HG02870 (cell line): ENCODE measurements around the gene HMGXB3.
"Not testable (repeated sequence)": the region's sequence is repeated elsewhere in the genome, so short reads cannot be mapped to it uniquely, and the experiment has no call there.

Experiments used
- ATAC-seq: cut with Tn5 transposase; IDR thresholded peaks from one replicate; pipeline ENCODE4 v1.9.1; 2021; ENCODE audit warnings: mild to moderate bottlenecking, moderate library complexity; ENCODE audit not compliant: unreplicated experiment

HMGXB3 gene

DNA sequence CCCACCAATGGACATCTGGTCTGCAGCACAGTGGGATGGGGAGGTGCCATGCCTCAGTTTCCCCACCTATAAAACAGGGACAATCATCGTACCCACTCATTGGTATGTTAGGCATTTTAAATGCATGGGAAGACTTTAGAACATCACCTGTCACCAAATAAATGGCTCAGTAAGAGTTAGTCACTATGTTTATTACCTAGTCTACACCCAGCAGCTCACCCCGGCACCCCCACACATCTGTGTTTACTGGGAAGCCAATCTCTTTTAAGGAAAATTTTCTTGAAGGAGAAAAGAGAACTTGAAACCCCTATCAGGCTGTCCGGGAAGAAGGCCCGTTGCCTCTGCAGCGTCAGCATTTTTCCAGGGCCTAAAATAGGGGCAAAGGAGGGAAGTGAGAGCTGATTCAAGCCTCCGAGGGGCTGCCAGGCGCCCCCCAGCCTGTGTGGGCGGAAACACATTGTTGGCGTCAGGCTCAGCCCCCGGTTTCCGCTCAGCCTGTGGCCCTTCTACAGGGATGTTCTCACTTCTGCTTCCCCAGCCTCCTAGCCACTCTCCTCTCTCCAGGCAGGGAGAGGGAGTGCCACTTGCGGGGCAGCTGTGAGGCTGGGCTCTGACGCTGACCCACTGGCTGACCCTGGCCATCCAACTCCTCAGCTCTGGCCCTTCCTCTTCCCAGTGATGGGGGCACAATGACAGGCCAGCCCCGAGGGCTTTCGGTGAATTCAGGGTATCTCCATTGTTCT, 81.2 kb downstream of the HMGXB3 start:
- peak; percentile 83 for ATAC-seq

DNA sequence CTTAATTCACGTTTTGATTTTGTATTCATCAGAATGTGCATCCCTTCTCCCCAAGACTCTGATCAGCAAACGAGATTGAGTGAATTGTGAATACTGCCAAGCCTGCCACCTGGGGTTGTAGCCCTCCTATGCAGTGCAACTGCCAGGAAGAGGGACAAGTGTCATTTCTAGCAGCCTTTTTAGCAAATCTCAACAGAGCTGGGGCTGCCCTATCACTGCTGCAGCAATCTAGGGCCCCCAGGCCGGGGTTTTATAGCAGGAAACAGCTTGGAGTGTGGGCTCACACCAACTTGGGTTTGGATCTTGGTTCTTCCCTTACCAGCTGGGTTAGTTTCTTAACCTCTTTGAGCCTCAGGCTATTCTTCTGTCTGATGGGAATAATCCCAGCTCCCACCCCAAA, 81.8 kb downstream of the HMGXB3 start:
- ATAC-seq, result peak; percentile 22

GRCh38 chr5:150082889-150083288, 82.3 kb downstream of the HMGXB3 start:
- no peak for ATAC-seq

DNA sequence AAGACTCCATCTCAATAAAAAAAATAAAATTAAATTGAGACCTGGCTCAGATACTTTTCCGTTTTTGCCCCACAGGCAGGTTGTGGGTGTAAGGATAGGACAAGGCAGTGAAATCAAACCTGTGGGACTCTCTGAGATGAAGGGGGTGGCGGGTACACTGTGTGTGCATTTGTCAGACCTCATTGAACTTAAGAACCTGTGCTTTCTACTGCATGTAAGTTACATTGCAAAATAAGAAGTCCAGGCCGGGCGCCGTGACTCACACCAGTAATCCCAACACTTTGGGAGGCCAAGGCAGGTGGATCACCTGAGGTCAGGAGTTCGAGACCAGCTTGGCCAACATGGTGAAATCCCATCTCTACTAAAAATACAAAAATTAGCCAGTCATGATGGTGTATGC, 84.2 kb downstream of the HMGXB3 start:
- ATAC-seq, result not testable (repeated sequence)

DNA sequence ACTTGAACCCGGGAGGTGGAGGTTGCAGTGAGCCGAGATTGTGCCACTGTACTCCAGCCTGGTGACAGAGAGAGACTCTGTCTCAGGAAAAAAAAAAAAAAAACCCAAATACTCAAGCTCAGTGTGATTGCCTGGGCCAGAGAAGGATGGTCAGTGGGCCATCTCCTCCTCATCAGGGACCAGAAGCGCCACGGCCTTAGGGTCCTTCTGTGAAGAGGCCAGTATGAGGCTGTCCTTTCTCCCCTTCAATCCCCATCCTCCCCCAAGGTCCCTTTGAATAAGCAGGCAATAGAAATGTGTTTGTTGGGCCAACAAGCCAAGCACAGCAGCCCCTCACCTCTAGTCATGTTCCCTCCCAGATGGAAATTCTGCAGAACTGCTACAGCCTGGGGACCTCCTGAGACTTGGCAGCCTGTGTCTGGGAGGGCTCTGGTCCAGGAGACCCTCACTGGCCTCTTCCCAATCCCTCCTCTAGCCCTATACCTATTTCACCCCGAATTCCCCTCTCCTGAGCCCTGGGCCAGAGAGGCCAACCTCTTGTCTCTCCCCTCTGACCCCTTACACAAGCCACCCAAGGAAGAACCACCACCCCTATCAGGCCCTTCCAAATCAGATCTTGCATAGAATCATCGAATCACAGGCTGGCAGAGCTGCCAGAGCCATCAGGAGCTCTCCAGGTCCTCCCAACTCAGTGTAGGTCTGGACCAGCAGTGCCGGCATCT, 84.8 kb downstream of the HMGXB3 start:
- ATAC-seq, result no peak

DNA sequence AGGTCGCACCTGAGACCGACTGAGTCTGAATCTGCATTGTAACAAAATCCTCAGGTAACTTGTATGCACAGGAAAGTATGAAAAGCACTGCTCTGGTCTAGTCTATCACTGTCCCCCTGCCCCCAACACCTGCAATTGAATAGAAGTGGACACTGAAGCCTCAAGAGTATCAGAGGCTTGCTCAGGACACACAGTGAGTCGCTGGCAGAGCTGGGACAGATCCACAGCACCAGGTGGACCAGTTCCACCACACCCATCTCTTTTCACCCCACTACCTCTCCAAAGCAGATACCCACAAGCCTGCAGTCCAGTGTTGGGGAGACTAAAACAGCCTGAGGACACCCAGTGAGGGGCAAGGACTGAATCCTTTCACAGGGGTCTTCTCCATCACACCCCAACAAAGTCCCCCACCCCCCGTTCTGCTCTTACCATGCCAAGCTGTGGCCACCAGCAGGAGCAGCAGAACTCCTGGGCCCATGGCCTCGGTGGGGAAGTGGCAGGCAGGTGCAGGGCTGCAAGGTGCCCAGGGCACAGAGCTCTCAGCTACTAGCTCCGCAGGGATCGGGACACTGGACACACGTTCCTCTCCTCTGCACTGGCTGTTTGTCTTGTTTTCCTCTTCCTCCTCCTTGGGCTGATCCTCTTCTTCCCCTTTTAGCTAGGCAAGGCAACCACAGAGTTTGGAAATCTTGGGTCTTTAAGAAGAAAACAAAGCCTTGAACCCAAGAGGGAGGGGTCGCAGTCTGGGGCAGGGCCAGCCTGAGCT, 85.6 kb downstream of the HMGXB3 start, which contains the start of gene CSF1R:
Gene CSF1R (minus strand): TSS at position 605 of the 766 bp plus-strand sequence. CDS start 127 bp downstream, at position 478.
- ATAC-seq, result no peak

DNA sequence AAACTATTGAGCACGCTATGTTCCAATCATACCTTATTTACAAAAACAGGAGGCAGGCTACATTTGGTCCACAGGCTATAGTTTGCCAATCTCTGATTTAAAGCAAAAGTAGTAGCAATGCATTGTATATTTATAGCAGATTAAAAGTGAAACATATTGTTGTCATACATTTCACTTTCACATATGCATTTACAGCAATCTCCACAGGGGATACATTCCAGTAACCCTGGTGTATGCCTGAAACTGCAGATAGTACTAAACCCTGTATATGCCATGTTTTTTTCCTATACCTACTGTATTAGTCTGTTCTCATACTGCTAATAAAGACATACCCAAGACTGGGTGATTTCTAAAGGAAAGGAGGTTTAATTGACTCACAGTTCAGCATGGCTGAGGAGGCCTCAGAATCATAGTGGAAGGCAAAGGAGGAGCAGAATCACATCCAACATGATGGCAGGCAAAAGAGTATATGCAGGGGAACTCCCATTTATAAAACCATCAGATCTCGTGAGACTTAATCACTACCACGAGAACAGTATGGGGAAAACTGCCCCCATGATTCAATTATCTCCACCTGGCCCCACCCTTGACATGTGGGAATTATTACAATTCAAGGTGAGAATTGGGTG, 91.7 kb downstream of the HMGXB3 start:
- ATAC-seq, result peak; percentile 63

GRCh38 chr5:150097152-150097551, 96.6 kb downstream of the HMGXB3 start:
- no peak for ATAC-seq

- ATAC-seq, result no peak
Measured at GRCh38 chr5:150101023-150101422, 100.5 kb downstream of the HMGXB3 start.
